HG02759 (cell line): ENCODE results near the gene SPACA4.

Experiments used
- ATAC-seq: cut with Tn5 transposase; IDR thresholded peaks from one replicate; pipeline ENCODE4 v1.9.1; 2021; ENCODE audit warnings: mild to moderate bottlenecking, moderate library complexity; ENCODE audit not compliant: unreplicated experiment

SPACA4 gene

DNA sequence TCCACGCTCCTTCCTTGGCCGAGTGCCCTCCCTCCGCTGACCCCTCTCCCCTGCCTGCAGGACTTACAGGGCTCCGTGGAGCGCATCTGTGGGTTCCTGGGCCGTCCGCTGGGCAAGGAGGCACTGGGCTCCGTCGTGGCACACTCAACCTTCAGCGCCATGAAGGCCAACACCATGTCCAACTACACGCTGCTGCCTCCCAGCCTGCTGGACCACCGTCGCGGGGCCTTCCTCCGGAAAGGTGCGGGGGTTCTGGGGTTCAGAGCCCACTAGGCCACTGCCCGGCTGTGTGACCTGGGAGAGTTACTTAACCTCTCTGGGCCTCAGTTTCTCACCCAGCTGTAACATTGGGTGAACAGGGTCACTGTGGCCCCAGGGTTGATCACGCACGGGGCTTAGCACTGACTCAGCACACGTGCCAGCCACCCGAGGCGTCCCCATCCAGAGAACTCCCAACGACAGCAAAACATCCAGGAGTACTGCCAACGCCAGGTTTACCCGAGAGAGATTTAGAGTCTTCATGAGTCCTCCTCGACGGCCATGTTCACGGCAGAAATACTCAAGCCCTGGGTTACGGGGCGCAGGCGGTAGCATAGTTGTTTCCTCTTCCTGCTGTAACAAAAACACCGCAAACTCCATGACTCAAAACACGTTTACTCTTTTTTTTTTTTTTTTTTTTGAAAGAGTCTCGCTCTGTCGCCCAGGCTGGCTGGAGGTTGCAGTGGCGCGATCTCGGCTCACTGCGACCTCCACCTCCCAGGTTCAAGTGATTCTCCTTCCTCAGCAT lies 9.7 kb upstream of the SPACA4 start:
- no peak for ATAC-seq

DNA sequence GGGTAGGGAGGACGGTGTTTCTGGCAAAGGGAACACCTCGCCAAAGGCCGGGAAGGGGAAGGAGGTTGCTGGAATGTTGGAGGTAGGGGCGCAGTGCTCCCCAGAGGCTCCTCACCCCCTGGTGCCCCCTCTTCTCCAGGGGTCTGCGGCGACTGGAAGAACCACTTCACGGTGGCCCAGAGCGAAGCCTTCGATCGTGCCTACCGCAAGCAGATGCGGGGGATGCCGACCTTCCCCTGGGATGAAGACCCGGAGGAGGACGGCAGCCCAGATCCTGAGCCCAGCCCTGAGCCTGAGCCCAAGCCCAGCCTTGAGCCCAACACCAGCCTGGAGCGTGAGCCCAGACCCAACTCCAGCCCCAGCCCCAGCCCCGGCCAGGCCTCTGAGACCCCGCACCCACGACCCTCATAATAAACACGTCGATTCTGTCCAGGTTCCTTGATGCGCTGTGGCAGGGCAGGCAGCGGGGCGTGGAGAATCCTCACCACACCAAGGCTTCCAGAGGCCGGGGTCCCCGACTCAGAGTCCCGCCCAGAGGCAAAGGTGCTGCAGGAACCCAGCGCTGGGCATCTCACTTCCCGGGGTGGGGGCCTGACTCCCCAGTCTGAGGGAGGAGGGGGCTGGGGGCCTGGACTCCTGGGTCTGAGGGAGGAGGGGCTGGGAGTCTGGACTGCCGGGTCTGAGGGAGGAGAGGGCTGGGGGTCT lies 7.4 kb upstream of the SPACA4 start:
- ATAC-seq = no peak

DNA sequence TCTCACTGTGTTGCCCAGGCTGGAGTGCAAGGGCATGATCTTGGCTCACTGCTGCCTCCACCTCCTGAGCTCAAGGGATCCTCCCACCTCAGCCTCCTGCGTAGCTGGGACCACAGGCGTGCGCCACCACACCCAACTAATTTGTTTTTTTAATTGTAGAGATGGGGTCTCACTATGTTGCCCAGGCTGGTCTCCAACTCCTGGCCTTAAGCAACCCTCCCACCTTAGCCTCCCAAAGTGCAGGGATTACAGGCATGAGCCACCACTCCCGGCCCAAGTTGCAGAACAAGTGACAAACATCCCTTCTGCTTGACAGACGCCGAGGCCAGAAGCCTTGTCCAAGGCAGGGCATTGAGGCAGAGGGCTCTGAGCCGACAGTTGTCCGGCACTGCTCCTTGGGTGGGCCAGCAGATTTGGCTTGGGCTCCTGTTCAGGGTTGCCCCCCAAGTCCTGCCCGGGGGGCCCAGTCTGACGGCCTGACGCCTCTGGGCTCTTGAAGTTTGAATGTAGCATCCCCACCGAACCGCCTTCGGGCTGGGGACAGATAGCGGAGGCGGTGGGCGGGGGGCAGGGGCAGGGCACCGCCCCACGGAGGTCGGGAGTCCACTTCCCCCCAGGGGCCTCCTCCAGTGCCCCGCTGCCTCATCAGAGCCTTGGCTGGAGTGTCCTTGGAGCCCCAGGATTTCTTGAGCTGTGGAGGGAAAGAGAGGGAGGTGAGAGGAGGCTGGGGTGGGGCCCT lies 5.7 kb upstream of the SPACA4 start:
- no peak for ATAC-seq

DNA sequence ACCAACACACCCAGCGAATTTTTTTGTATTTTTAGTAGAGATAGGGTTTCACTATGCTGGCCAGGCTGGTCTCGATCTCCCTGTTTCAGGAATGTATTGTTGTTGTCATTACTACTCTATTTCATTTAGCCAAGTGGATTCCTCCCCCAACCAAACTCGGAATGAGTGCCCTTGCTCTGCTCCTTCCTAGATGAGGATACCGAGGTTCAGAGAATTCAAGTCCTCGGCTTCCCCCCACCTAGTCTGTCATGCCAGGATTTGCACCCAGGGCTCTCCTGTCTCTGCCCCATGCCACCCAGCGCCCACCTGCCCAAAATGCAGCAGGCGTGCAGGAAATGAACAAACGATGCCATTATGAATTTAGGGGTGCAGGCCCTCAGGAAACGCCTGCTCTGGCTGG lies 3.5 kb upstream of the SPACA4 start:
- ATAC-seq = no peak

DNA sequence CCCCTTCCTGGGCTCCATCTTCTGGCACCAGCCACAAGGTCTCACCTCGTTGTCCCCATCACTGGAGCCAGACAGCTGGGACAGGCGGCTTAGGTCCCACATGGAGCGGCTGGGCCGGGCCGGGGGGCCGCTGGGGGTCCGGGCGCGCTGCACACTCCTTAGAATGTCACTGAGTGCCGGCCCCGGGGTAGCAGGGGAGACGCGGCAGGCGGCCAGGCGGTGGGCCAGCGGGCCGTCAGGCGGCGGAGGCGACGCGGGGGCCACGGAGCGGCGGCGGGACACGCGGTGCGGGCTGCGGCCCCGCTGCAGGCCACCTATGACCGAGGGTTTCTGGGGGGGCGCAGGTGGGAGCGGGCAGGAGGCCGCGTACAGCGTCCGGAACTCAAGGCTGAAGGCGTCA lies 3.1 kb upstream of the SPACA4 start:
- ATAC-seq = no peak

DNA sequence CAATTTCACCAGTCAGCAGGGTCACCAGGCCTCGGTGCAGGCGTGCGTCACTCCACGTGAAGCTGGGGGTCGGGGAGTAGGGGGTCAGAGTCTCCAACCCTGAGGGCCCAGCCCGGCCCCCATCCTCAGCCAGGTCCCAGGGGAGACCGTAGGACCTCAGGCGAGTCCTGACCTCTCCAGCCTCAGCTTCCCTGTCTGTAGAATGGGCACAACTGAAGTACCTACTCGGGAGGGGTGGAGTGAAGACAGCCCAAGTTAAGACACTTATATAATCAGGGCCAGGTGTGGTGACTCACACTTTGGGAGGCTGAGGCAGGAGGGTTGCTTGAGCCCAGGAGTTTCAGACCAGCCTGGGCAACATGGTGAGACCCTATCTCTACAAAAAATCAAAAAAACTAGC lies 2.7 kb upstream of the SPACA4 start:
- no peak for ATAC-seq

DNA sequence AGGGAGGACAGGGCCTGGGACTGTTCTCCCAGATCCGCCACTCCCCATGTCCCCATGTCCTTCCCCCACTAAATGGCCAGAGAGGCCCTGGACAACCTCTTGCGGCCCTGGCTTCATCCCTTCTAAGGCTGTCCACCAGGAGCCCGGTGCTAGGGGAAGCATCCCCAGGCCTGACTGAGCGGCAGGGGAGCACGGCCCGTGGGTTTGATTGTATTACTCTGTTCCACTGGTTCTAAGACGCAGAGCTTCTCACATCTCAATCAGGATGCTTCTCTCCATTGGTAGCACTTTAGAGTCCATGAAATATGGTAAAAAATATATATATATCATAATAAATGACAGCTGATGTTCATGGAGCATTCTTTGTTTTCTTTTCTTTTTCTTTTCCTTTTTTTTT lies 815 bp downstream of the SPACA4 start:
- no peak for ATAC-seq

DNA sequence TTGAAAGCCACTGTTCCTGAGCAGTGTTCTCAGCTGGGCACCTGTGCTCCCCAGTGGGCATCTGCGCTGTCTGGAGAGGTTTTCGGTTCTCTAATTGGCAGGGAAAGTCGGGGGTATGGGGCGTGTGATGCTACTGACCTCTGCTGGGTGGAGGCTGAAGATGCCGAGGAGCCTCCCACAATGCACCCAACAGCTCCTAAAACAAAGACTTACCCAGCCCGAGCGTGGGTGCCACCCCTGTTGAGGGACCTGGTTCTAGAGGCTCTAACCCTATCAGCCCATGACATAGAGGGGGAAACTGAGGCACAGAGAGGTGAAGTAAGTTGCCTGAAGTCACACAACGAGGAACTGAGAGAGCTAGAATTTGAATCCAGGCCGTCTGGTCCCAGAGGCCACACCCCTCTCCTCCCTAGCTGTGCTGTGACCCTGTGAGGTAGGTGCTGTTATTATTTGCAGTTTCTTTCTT lies 2.3 kb downstream of the SPACA4 start:
- peak; percentile 52 for ATAC-seq

DNA sequence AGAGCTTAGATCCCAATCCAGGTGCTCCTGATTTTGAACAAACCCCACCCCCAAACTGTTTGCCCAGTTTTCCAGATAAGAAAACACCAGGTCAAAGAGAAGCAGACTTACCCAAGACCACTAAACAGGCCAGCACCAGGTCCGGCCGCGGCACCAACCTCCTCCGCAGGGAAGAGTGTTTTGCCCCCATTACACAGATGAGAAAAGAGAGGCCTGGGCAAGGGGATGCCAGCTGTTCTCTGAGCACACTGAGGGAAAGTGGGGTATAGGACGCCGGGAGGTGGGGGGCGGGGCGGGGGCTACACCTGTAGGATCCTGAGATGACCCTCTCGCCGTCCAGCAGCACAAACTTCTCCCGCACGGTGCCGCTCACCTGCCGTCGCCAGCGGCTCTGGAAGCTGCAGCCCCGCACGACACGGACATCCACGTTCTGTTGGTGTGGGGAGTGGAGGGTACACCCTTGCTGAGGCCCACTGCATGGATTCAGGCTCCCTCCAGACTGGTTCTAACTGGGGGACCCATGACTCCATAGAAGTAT lies 3.1 kb downstream of the SPACA4 start:
- ATAC-seq = no peak

DNA sequence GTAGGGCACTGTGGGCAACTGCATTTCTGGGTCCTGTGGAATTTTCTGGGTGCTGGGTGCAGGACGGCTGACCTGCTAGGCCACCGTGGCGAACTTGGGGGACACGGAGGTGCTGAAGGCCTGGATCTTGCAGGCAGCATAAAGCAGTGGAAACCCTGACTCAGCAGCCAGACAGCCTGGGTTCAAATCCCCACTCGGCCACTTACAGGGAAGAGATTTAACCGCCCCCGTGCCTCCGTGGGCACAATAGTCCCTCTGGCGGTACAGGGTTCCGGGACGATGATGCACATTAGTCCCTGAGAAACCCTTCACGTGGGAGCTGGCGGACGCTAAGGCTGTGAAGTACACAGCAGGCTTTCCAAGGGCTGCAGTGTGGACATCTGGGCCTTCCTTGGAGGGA lies 5.3 kb downstream of the SPACA4 start:
- no peak for ATAC-seq

DNA sequence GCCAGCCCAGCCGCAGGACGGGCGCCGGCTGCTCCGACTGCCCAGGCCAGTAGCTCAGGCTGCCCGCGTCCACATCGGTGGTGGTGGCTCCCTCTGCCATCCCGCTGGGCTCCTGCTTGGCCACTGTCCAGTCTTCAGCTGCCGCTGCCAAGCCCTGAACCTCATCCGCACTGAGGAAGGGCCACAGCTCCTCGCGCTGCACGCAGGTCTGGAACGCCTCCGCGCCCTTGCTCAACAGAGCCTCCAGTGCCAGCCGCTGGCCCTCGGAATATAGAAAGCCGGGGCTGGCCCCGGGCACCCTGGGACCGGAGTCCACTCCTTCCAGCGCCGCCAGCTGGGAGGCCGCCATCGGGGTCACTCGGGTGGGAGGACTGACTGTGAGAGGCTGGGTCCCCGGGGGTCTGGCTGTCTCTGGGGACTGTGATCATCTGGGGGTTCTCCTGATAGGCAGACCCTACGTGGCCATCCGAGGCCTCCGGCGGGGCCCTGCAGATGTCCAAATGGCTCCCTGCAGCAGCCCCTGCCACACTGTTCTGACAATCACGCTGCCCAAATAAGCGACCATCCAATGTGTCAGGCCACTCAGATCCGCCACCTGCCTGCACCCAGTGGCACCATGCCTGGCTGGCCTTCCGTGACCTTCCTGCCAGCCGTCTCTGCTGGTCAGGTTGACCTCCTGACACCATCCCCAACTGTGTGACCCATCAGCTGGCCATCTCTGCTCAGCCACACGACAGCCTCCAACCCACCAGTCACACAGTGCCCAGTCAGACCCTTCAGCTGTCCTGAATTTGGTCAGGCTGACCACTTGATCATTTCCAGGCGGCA lies 6.7 kb downstream of the SPACA4 start:
- ATAC-seq = no peak

DNA sequence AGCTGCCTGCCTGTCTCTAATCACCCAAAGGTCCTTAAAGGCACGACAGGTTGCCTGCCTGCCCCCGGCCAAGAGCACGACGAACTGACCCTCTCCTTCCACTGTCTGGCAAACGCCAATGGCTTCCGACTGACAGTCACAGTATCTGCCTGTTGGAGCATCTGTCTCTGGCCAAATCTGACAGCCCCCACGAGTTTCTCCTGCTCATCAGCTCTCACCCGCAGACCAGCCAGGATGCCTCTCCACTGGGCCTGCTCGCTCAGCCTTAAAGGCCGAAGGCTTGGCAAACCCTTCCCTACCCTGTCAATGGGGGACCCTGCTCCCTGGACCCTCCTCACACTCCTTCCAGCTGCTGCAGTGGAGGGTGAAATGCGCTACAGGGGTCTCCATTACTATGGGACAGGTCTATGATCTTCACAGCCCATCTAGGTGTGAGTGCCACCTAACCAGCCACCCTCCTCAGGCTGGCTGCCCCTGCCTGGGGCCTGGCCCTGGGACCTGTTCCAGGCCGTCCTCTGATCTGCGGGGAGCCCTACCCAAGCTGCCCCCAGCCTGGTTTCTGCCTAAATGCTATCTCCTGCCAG lies 7.4 kb downstream of the SPACA4 start:
- no peak for ATAC-seq

DNA sequence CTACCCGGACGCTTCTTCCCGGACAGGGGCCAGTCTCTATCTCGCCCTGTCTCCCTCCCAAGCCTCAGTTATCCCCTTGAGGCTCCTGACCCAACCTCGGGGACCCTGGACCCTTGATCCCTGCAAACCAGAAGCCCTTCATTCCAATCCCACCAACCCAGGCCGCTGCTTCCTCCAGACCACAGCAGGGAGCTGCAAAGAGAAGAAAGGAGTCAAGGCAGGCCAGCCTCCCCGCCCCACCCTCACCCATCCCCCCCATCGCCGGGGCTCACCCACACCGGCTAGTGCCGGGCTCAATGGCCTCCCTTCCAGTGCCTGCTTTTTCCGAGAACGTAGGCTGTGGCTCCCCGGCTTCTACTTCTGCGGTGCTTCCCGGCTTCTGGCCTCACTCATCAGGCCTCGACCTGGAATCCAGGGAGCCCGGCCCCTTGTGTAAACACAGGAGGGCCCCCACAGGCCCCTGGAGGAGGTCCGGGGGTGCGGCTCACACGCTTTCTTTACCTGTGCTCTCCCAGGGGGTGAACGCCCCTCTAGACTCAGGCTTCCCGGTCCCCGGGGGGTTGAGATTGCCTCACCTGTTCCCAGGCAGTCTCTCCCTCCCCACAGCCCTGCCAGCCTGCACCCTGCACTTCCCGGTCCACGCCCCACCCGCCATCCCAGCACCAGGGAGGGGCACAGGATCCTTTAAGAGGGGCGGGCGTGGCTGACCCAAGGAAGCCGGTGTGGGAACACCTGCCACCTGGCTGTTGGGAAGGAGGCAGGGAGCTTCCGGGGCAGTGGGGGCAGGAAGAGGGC lies 8.1 kb downstream of the SPACA4 start, which contains the start of gene FAM83E:
FAM83E (minus strand) TSS at position 641 of the 795 bp plus-strand sequence. CDS start 1,704 bp downstream, outside the sequence.
- no peak for ATAC-seq

DNA sequence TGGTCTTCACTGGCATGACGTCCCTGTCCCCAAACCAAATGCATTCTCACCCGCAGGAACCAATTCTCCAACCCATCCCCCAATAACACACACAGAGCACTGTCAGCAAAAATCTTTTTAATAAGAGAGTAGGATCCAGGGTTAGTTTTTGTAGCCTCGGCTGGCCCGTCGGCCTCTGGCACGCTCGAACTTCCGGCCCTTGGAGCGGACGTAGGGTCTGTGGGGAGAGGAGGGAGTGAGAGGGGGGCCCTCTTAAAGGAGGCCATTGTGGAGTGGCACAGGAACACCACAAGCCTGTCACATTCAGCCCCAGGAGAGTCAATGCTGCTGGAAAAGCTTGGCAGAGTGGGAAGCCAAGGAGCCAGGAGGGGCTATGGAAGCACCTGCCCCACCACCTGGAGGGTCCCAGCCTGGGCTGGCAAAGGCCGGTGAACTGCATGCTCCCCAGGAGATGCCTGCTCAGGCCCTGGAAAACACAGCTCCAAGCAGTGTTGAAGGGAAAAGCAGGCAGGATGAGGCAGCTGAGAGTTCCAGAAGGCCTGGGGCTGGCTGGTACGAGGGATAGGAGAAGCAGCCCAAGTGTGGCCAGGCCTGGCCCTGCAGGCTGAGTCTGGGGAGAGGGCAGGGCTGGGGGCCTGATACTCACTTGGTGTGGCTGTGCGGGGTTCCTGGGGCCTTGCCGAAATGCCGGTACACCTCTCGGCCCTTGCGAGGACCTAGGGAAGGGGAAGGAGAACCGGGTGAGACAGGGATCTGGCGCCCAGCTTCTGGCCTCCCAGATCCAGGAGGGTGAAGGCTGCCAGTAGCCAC lies 8.9 kb downstream of the SPACA4 start:
- no peak for ATAC-seq

DNA sequence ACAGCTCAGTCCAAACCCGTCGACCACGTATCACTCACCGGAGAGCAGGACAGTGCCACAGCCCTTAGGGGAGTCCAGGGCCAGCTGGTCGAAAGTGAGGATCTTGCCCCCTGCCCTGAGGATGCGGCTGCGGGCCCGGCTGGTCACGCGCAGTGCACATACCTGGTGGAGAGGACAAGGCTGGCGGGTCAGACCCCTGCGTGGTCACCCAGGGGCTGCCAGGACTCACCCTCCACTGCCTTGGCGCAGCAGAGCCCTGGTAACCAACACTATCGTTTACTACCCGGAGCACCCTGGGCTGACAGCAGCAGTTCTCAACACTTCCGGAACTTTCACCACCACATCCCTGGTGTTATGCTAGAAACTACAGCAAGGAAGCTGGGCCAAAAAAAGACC lies 9.5 kb downstream of the SPACA4 start:
- ATAC-seq = no peak

DNA sequence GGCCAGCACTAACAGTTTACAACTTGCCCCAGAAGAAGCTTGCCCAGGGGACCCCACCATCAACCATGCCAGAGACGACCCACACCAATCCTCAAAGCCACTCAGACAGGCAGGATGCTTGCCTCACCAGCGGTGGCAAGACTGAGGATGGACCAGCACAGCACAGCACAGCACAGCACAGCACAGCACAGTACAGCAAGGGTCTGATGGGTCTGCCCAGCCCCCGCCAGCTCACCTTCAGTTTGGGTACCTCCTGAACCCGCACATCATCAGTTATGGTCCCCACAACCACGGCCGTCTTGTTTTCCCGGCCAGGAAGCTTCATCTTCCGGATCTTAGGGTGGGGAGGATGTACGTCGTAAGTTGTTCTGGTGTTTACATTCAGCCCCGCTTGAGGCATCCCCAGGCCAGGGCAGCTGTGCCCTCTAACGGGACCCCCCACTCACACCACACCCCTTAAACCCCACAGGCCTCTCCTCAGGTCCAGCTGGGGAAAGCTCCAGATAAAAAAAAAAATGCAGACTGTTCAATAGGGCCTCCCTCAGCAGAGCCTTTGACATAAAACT lies 10.0 kb downstream of the SPACA4 start:
- ATAC-seq = no peak

DNA sequence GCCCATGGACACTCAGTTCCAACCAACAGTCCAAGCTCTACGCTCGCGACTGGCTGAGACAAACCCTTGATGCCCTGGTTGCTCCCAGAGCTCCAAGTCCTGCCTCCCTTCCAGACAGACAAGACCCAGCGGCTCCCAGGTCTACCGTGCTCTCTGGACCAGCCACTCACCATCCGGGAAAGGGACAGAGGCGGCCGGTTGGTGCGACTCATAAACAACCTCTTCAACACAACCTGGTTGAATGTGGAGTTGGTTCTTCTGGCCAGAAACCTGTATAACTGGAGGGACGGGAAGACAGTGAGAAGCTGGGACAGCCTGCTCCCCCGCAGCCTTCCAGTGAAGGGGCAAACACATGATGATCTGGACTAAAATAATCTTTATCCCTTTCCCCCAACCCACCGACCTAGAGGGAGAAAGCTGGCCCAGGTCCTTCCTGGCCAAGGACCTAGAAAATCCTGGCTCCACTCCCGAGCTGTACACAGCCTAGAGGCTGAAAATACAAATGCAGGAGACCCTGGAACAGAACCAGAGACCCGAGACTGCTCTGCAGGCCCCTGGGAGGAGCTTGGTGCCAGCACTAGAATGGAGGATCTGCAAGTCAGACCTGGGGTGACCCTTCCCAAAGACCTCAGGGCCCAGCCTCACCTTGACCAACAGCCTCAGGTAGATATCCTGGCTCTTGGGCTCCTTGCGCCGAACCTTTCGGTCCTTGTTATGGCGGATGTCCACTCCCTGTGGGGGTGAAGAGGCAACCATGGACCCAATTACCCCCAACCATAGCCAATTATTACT lies 10.8 kb downstream of the SPACA4 start:
- ATAC-seq = no peak
